Hepatocyte (in vitro differentiated cells): ENCODE measurements around the gene IL5. TPM values are rescaled to one million over a fixed set of nuclear protein-coding genes. Genes with fewer than 3 reads are reported as not detected.

Experiments
- DNase-seq: peaks from one replicate; pipeline ENCODE4 v3.0.0-alpha.2; 2016; ENCODE audit warnings: low spot score
- H2AFZ ChIP-seq: fragments of 200-600 bp; sonication (generic); 2 replicates; pipeline ENCODE4 v1.6.0; 2016; ENCODE audit warnings: antibody characterized with exemption, mild to moderate bottlenecking
- H3K27ac ChIP-seq: fragments of 200-600 bp; sonication (generic); 2 replicates; pipeline ENCODE4 v1.5.1; 2016; ENCODE audit warnings: mild to moderate bottlenecking
- H3K27me3 ChIP-seq: fragments of 200-600 bp; sonication (generic); 2 replicates; pipeline ENCODE4 v1.6.1; 2016
- H3K36me3 ChIP-seq: fragments of 200-600 bp; sonication (generic); replicated peaks from 2 replicates; pipeline ENCODE4 v1.5.1; 2016; ENCODE audit warnings: low read depth; ENCODE audit not compliant: insufficient read depth
- H3K4me1 ChIP-seq: fragments of 200-600 bp; sonication (generic); 2 replicates; pipeline ENCODE4 v1.5.1; 2016; ENCODE audit warnings: mild to moderate bottlenecking, moderate library complexity; ENCODE audit not compliant: insufficient read depth
- H3K4me2 ChIP-seq: fragments of 200-600 bp; sonication (generic); 2 replicates; pipeline ENCODE4 v1.6.0; 2016
- H3K4me3 ChIP-seq: fragments of 200-600 bp; sonication (generic); 2 replicates; pipeline ENCODE4 v1.5.1; 2016; ENCODE audit warnings: mild to moderate bottlenecking
- H3K79me2 ChIP-seq: fragments of 200-600 bp; sonication (generic); 2 replicates; pipeline ENCODE4 v1.6.0; 2017; ENCODE audit warnings: mild to moderate bottlenecking
- H3K9me2 ChIP-seq: fragments of 200-600 bp; sonication (generic); replicated peaks from 2 replicates; pipeline ENCODE4 v1.6.0; 2017; ENCODE audit warnings: mild to moderate bottlenecking; ENCODE audit not compliant: insufficient read depth
- H3K9me3 ChIP-seq: fragments of 200-600 bp; sonication (generic); 2 replicates; pipeline ENCODE4 v1.5.1; 2016; ENCODE audit warnings: low read depth, mild to moderate bottlenecking
- H4K20me1 ChIP-seq: fragments of 200-600 bp; sonication (generic); 2 replicates; pipeline ENCODE4 v1.6.0; 2016; ENCODE audit warnings: mild to moderate bottlenecking; ENCODE audit not compliant: insufficient read depth, poor library complexity, severe bottlenecking
- EZH2 ChIP-seq: fragments of 200-600 bp; sonication (generic); IDR thresholded peaks from 2 replicates; pipeline ENCODE4 v1.6.1; 2016; ENCODE audit warnings: antibody characterized with exemption, mild to moderate bottlenecking, borderline replicate concordance
- EZH2phosphoT487 ChIP-seq: fragments of 200-600 bp; sonication (generic); IDR thresholded peaks from one replicate; pipeline ENCODE4 v1.6.1; 2018; ENCODE audit warnings: antibody characterized with exemption, mild to moderate bottlenecking, low read depth, moderate library complexity; ENCODE audit not compliant: unreplicated experiment, severe bottlenecking
- WGBS: methylation state at CpG from one replicate; pipeline ENCODE4 v1.1.6; 2016; ENCODE audit warnings: low lambda C conversion rate; ENCODE audit errors: missing lambda C conversion rate; 5-methylcytosine and 5-hydroxymethylcytosine counted together
- polyA plus RNA-seq: library from polyadenylated mRNA; unstranded; fragments of >200 nt; fragmentation: Nextera tagmentation; extraction: Ambion mirVana; gene quantifications from 2 replicates; pipeline ENCODE4 v1.2.1, GENCODE V29; 2016
- total RNA-seq: library from RNA; depleted of rRNA; stranded (reverse); fragments of >200 nt; gene quantifications from 2 replicates; pipeline ENCODE4 v1.2.3, GENCODE V29; 2014
- TF ChIP-seq, protein P1 (sequence below): fragments of 200-600 bp; sonication (generic); IDR thresholded peaks from 2 replicates; pipeline ENCODE4 v1.5.1; 2016; ENCODE audit warnings: antibody characterized with exemption, mild to moderate bottlenecking; ENCODE audit not compliant: poor library complexity

Gene IL5
- total and polyA plus RNA-seq, 2 experiments from 2014 or later = not detected

DNA sequence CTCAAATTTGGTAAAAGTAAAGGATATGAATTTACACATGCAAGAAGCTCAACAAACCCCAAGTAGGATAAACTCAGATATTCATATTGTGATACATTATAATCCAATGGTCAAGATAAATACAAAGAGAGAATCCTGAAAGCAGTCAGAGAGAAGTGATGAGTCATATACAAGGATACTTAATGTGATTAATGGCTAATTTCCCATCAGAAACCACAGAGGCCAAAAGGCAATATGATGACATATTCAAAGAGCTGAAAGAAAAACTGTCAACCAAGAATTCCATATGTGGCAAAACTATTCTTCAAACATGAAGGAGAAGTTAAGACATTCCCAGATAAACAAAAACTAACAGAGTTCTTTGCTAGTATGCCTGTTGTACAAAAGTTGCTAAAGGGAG, 33.2 kb downstream of the IL5 start:
- no peak for DNase-seq
- H3K27ac ChIP-seq = no peak overlapping the region
- no peaks in the 10 kb centered on the region for H4K20me1 ChIP-seq
- H3K4me3 ChIP-seq = no peak overlapping the region
- H3K79me2 ChIP-seq = no peaks in the 10 kb centered on the region
- no peaks in the 10 kb centered on the region for H3K9me3 ChIP-seq
- TF ChIP-seq EZH2 (no peak), EZH2phosphoT487 (no peak)
- TF ChIP-seq, protein P1, sequence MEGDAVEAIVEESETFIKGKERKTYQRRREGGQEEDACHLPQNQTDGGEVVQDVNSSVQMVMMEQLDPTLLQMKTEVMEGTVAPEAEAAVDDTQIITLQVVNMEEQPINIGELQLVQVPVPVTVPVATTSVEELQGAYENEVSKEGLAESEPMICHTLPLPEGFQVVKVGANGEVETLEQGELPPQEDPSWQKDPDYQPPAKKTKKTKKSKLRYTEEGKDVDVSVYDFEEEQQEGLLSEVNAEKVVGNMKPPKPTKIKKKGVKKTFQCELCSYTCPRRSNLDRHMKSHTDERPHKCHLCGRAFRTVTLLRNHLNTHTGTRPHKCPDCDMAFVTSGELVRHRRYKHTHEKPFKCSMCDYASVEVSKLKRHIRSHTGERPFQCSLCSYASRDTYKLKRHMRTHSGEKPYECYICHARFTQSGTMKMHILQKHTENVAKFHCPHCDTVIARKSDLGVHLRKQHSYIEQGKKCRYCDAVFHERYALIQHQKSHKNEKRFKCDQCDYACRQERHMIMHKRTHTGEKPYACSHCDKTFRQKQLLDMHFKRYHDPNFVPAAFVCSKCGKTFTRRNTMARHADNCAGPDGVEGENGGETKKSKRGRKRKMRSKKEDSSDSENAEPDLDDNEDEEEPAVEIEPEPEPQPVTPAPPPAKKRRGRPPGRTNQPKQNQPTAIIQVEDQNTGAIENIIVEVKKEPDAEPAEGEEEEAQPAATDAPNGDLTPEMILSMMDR = no peak
- no peaks in the 10 kb centered on the region for H3K27me3 ChIP-seq
- no peak overlapping the region for H3K4me2 ChIP-seq
- H3K4me1 ChIP-seq = peaks cover 13% of the 10 kb centered on the region
- no peaks in the 10 kb centered on the region for H3K9me2 ChIP-seq
- H2AFZ ChIP-seq = no peak overlapping the region
- no peaks in the 10 kb centered on the region for H3K36me3 ChIP-seq

DNA sequence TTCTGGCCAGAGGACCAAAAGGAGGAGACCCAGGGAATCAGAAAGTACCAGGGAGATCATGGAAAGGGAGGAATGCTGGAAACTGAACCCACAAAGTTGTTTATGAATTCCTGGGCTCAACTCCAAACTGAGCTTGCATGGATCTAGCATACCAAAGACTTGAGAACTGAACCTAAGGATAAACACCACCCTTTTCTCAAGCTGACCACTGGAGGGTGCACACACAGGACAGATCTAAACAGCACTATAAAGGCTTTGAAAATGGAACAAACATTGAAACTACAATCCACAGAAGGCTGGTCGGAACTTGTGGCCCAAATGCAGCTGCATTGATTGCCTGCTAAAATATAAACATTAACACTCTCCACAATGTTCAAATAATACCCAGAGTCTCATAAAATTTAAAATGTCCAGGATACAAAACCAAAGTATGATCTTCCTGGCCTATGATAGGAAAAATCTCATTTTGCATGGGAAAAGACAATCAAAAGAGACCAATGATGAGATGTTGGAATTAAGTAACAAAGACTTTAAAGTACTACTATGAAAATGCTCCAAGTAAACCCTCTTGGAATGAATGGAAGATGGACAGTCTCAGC, 37.1 kb downstream of the IL5 start:
- Histone ChIP-seq H3K4me3 (no peak overlapping the region), H4K20me1 (no peaks in the 10 kb centered on the region), H3K9me2 (no peaks in the 10 kb centered on the region), H2AFZ (no peak overlapping the region), H3K27ac (peak overlapping the region; percentile 63), H3K36me3 (no peaks in the 10 kb centered on the region), H3K27me3 (no peaks in the 10 kb centered on the region), H3K79me2 (no peaks in the 10 kb centered on the region), H3K9me3 (no peaks in the 10 kb centered on the region), H3K4me1 (peaks cover 20% of the 10 kb centered on the region), H3K4me2 (no peak overlapping the region)
- TF ChIP-seq, protein P1 = peak; percentile 63
- TF ChIP-seq EZH2phosphoT487 = no peak
- 24% methylated on average over 1 of the region's 1 CpG for WGBS
- peak; percentile 68 for DNase-seq

DNA sequence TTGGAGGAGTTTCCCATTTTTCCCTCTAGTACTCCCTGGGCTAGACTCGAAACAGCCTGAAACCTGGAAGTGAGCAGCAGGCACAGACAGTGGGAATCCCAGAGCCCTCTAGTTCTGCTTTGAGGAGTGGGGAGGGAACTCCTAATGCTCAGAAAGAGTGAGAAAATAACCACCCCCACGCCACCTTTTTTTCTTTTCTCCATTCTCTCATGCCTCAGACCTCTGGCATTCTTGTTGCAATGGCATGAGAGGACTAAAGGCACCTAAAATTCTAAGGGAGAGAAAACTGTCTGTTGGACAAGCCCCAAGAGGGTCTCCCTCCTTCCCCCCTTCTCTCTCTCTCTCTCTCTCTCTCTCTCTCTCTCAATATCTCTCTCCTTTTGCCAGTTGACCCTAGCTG, 37.7 kb downstream of the IL5 start:
- WGBS = 83% methylated on average over 2 of the region's 2 CpGs
- H3K79me2 ChIP-seq = no peaks in the 10 kb centered on the region
- H4K20me1 ChIP-seq = no peaks in the 10 kb centered on the region
- H3K4me3 ChIP-seq = no peak overlapping the region
- peak; percentile 4 for DNase-seq
- no peak overlapping the region for H2AFZ ChIP-seq
- no peaks in the 10 kb centered on the region for H3K27me3 ChIP-seq
- H3K9me3 ChIP-seq = no peaks in the 10 kb centered on the region
- H3K9me2 ChIP-seq = no peaks in the 10 kb centered on the region
- H3K4me2 ChIP-seq = no peak overlapping the region
- H3K36me3 ChIP-seq = no peaks in the 10 kb centered on the region
- TF ChIP-seq EZH2phosphoT487 (no peak), EZH2 (no peak)
- TF ChIP-seq, protein P1 = no peak
- H3K4me1 ChIP-seq = peaks cover 25% of the 10 kb centered on the region
- H3K27ac ChIP-seq = peak overlapping the region; percentile 63

DNA sequence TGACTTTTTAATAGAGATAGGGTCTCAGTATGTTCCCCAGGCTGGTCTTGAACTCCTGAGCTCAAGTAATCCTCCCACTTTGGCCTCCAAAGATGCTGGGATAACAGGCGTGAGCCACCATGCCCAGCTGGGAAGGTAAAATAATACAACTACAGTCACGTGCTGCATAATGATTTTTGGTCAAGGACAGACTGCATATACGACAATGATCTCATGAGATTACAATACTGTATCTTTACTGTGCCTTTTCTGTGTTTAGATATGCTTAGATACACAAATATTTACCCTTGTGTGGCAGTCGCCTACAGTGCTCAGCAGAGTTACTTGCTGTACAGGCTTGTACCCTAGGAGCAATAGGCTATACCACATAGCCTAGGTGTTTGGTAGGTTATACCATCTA, 38.6 kb downstream of the IL5 start:
- Histone ChIP-seq H3K36me3 (no peaks in the 10 kb centered on the region), H3K4me3 (no peak overlapping the region), H3K4me1 (peaks cover 25% of the 10 kb centered on the region), H3K27ac (peak overlapping the region; percentile 63), H3K79me2 (no peaks in the 10 kb centered on the region), H3K9me2 (no peaks in the 10 kb centered on the region), H3K4me2 (no peak overlapping the region), H4K20me1 (no peaks in the 10 kb centered on the region), H3K27me3 (no peaks in the 10 kb centered on the region), H3K9me3 (no peaks in the 10 kb centered on the region), H2AFZ (no peak overlapping the region)
- TF ChIP-seq EZH2phosphoT487 = no peak
- TF ChIP-seq EZH2 = no peak
- TF ChIP-seq, protein P1 = no peak
- 75% methylated on average over 4 of the region's 4 CpGs for WGBS
- peak; percentile 2 for DNase-seq
